ENCODE measurements around the gene KIF20B.

DNA sequence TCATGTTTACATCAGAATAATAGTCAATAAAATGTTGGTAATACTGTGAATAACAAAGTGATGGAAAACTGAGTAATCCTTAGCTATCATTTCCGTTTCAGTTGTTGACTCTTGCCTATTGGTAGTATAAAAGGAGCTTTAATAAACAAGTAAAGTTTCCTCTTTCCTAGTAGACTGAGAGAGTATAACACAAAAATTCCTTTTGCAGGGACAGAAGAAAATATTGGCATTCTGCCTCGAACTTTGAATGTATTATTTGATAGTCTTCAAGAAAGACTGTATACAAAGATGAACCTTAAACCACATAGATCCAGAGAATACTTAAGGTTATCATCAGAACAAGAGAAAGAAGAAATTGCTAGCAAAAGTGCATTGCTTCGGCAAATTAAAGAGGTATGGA is 9.4 kb downstream of the KIF20B start:
- TF ChIP-seq POLR2A (IDR thresholded peaks at IDR 0.05), result no peak
- TF ChIP-seq, protein P1, sequence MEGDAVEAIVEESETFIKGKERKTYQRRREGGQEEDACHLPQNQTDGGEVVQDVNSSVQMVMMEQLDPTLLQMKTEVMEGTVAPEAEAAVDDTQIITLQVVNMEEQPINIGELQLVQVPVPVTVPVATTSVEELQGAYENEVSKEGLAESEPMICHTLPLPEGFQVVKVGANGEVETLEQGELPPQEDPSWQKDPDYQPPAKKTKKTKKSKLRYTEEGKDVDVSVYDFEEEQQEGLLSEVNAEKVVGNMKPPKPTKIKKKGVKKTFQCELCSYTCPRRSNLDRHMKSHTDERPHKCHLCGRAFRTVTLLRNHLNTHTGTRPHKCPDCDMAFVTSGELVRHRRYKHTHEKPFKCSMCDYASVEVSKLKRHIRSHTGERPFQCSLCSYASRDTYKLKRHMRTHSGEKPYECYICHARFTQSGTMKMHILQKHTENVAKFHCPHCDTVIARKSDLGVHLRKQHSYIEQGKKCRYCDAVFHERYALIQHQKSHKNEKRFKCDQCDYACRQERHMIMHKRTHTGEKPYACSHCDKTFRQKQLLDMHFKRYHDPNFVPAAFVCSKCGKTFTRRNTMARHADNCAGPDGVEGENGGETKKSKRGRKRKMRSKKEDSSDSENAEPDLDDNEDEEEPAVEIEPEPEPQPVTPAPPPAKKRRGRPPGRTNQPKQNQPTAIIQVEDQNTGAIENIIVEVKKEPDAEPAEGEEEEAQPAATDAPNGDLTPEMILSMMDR (IDR thresholded peaks at IDR 0.05 in 8 of 11, conservative IDR thresholded peaks at IDR 0.05 in 3 of 11), result no peak
- no peak for TF ChIP-seq POLR2AphosphoS5 (IDR thresholded peaks at IDR 0.05)

Measured in spleen (tissue), 7 donors.